ENCODE data around the gene OR51D1.

Gene OR51D1

GRCh38 chr11:4680341-4680740 is 43.1 kb downstream of the OR51D1 start:
- TF ChIP-seq, protein P1, sequence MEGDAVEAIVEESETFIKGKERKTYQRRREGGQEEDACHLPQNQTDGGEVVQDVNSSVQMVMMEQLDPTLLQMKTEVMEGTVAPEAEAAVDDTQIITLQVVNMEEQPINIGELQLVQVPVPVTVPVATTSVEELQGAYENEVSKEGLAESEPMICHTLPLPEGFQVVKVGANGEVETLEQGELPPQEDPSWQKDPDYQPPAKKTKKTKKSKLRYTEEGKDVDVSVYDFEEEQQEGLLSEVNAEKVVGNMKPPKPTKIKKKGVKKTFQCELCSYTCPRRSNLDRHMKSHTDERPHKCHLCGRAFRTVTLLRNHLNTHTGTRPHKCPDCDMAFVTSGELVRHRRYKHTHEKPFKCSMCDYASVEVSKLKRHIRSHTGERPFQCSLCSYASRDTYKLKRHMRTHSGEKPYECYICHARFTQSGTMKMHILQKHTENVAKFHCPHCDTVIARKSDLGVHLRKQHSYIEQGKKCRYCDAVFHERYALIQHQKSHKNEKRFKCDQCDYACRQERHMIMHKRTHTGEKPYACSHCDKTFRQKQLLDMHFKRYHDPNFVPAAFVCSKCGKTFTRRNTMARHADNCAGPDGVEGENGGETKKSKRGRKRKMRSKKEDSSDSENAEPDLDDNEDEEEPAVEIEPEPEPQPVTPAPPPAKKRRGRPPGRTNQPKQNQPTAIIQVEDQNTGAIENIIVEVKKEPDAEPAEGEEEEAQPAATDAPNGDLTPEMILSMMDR (conservative IDR thresholded peaks at IDR 0.05; ENCODE audit: low read length) = no peak
- H3K4me3 ChIP-seq (ENCODE audit: low read length) = no peak overlapping the region

DNA sequence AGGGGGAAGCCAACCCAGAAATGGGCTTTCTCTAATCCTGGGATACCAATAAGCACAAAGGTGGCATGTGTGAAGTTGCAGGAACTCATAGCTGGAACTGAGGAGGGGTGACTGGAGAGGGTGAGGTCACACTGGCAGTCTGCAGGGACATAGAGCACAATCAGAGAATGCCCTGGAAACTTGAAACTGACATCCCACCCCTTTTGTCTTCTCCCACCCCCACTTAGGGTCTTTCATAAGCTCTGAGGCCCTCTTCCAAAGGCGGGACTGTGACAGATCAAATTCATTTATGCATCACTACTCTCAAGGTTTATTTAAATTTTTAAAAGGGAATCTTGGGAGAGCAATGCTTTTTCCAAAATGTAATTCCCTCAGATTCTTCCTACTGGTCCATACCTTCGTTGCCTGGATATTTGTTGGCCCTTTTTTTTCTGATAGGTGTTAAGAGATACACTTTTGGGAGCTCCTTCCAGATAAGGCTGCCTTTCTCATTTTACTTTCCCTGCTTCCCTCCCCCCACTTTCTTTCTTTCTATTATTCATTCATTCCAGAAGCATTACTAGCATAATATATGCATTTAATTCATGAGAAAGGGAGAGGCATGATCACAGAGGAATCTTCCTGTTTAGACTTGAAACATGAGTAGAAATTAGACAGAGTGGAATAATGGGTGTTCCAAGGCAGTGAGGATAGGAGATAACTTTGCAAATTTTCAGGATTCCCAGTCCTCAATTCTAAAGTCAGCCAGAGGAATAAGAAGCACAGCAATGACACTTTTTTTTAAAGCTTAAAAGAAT is 45.5 kb downstream of the OR51D1 start:
- TF ChIP-seq, protein P1 (conservative IDR thresholded peaks at IDR 0.05; ENCODE audit: low read length) = no peak
- no peak for DNase-seq (ENCODE audit: low read depth)
- H3K4me3 ChIP-seq (ENCODE audit: low read length) = no peak overlapping the region

More at GRCh38 chr11:4680341-4680740, 43.1 kb downstream of the OR51D1 start:
- DNase-seq (ENCODE audit: low read depth) = no peak

DNA sequence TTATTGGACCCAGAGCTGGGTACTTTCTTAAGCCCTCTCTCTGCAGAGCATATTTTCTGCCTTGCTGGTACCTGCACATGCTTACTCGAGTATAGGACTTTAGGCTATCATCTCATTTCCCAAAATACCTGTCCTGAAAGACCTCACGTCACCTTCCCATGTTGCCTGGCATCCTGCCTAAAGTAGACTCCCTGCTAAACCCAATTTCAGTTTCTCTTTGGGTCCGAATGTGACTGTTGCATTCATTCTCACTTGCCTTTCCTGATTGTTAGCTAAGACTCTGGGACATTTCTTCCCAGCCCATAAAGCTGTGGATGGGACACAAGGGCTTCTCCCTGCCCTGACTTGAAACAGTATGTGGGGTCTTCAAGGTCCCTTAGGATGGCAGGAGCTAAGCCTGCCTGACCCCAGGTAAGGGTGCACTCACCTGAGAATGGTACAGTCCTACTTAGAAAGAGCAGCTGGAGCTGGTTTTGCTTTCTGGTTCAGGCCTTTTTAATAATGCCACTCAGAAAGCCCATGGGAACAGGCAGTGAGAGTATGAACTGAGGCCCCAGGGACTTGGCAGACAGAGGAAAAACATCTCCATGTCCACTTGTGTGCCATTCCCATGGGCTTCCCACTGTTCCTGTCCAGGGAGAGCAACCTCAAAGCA is 47.5 kb downstream of the OR51D1 start:
- TF ChIP-seq, protein P1 (conservative IDR thresholded peaks at IDR 0.05; ENCODE audit: low read length) = no peak
- no peak for DNase-seq (ENCODE audit: low read depth)
- no peak overlapping the region for H3K4me3 ChIP-seq (ENCODE audit: low read length)
